Stimulated activated naive CD8-positive, alpha-beta T cell treated with anti-CD3 and anti-CD28 coated beads, Interleukin-15, Interleukin-2, amounts not matched to agents 100 U/mL and 50 U/mL, for 24 hours (primary cell): ENCODE data around the gene GALNT5.

ENCODE experiments used
- ATAC-seq: fragments of 150-1000 bp; cut with Tn5 transposase; one replicate; pipeline ENCODE4 v1.10.0; 2021
- DNase-seq: peaks from one replicate; pipeline ENCODE4 v3.0.0; 2021

Gene GALNT5

GRCh38 chr2:157292853-157293252 lies 35.3 kb downstream of the GALNT5 start:
- DNase-seq = no peak
- ATAC-seq = no peak

DNA sequence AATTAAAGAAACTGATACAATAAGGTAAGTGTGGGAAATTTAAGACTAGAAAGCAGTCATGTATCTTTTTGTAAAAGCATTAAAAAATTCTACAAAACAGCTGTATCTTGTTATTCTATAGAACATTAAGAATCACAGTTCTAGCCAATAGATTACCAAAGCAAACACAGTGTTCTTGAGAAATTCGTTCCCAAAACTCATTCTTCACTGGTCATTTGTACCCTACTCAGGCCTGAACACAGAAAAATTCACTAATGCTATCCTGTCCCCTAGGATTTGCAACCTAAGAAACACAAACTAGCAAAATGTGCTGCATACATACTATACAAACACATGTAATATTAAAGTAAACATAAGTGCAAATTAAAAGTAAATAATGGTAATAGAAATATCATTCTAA lies 39.0 kb downstream of the GALNT5 start:
- DNase-seq (no peak), ATAC-seq (no peak)

DNA sequence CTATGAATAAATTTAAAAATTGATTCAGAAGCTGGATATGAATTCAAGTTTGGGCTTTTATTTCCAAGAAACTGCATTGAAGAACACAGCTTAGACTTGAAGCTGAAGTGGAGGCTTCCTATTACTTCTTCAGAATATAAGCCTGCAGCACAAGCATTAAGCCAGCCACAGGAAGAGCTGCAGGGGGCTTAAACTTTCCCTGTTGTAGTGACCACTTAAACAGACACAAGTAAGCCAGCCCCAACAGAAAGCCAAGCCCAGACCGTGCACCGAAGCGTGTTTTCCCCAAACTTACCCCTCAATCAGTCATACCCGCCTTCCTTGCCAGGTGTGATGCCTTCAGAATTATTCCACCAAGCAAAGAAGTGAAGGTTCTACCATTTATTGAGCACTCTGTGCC lies 39.5 kb downstream of the GALNT5 start:
- ATAC-seq (no peak), DNase-seq (no peak)

GRCh38 chr2:157301307-157301706 lies 43.8 kb downstream of the GALNT5 start:
- DNase-seq (no peak), ATAC-seq (no peak)

DNA sequence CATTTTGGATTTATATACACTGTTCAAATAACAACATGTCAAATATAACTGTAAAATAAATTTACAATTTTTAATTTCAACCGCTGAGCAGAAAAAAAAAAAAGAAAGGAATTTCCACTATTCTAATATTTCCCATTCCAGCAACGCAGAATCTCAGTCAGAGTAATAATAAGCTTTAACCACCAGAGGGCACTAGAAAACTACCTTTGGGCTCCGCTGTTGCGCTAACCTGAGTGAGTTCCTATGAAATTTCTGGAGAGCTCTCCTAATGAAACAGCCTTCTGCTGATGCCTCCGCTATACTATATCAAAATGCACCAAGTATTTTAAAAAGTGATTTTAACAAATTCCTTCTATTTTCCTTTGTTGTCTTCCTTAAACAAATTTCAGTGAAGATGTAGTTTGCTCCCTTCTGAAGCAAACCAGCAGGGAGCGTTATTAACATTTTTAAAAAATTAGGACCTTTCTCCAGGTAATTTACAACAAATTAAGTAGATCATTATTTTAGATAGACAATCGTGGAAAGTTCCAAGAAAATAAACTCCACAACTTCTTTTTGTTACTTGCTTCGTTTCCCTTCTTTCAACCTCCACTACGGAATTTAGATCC lies 45.1 kb downstream of the GALNT5 start:
- ATAC-seq (peak; percentile 40), DNase-seq (no peak)

GRCh38 chr2:157303612-157304011 lies 46.1 kb downstream of the GALNT5 start:
- ATAC-seq = no peak
- no peak for DNase-seq

DNA sequence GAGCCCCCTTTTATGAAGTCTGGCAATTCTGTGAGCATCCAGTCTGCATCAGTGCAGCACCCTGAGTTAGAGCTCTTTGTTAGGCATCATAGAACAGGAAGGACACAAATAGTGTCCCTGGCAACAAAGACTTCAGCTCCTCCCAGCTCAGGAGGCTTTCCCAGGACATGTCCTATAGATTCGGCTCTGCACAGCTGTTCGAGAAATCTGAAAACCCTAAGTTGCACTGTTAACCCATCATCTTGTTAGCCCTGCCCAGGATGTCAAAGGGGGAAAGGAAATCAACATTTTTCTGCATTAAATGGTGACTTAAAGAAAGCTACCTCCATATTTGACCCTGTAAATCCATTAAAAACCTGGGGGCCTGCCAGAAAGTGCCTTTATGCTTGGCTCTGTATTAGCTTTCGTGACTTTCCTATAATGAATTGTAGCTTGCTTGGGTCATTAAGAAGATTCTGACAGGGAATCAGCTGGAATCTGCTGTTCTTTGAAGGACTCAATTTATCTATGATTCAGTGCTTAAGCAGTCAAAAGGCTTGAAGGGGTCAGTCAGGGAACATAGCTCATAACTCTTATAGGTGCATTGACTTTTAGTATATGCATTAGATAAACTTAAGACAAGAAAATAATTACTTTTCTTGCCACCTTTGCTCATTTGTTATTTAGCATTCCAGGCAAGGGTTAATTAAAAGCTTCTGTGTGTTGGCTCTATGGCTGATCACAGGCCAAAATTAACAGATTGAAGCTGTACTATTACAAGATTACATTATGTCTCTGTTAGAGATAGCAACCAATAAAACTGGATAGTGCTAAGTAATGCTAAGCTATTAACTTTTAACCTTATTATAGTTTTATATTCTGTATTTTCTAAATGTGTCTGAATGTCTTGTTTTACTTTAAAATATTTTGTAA lies 47.6 kb downstream of the GALNT5 start:
- ATAC-seq (no peak), DNase-seq (no peak)

DNA sequence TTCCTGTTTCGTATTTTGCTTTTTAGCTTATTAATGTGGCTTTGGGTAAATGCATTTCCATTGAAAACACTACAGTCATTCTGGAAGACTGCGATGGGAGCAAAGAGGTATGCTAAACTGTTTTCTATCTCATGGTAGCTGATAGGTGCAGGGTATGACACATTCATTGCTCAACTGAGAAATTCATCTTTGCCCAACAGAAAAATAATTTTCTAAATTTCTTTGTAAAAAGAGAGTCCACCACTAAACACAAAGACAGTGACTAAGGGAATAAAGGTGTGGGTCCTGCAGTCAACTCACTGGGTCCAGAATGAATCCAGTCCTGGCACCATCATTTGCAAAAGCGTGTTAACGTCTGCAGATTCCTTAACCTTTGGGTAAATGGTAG lies 48.2 kb downstream of the GALNT5 start:
- ATAC-seq = no peak
- DNase-seq = no peak

- no peak for DNase-seq
- no peak for ATAC-seq
Observed at GRCh38 chr2:157307021-157307420, 49.5 kb downstream of the GALNT5 start.

- DNase-seq = no peak
- no peak for ATAC-seq
Observed at GRCh38 chr2:157309878-157310277, 52.4 kb downstream of the GALNT5 start.

DNA sequence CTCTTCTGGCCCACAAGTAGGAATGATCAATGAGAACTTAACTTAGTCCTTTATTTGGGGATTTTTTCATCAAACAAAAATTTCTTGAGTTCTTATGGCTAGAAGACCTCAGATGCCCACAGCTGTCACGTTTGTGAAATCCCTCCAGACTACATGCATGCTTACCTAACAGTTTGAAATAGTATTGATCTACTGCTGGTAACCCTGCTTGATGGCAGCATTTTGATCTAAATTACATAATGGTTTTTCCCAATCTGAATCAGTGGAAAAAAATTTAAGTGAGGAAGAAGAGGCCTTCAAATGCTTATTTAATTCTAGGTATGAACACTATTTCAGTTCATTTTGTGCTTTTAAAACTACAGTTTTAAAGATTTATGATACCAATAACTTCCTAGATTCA lies 54.2 kb downstream of the GALNT5 start:
- ATAC-seq (no peak), DNase-seq (no peak)

- no peak for ATAC-seq
- no peak for DNase-seq
Observed at GRCh38 chr2:157312866-157313486, 55.5 kb downstream of the GALNT5 start.

DNA sequence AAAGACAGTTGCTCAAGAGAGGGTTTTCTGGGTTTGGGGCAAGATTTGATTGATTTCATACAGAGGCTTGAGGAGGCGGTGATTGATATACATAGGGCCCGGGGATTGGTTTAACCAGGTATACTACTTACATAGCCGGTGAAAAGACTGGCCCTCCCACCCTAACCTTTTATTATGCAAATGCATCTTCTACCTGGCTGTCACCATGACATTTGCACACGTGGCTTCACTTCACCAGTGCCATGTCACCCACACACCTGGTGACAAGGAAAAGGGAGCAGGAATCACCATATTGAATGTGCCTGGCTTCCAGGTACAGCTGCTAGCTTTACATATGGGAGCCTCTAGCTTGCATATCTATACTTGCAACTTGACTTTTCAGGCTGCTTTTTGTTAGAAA lies 58.4 kb downstream of the GALNT5 start:
- DNase-seq (no peak), ATAC-seq (no peak)

DNA sequence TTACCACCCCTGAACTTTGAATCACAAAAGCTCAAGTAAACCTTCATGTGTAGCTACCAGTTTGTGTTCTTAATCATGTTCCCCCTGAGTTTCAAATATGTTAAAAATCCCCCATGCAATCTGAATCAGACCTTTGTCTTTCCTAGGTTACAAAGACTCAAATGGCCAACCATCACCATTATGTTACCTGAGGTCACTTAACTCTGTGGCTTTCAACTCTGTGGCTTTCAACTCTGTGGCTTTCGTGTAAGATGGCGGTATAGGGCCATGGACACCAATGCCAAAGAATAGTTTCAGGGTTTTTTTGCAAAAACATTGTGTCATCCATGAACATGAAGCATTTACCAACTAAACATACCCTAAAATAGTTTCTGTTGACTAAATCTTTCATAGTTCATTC lies 61.4 kb downstream of the GALNT5 start:
- ATAC-seq = peak; percentile 23
- DNase-seq = no peak

GRCh38 chr2:157319795-157320194 lies 62.3 kb downstream of the GALNT5 start:
- DNase-seq (no peak), ATAC-seq (no peak)

- DNase-seq = no peak
- ATAC-seq = no peak
Observed at GRCh38 chr2:157320409-157320808, 62.9 kb downstream of the GALNT5 start.

GRCh38 chr2:157321466-157321865 lies 64.0 kb downstream of the GALNT5 start:
- DNase-seq = no peak
- ATAC-seq = no peak

GRCh38 chr2:157322432-157322831 lies 64.9 kb downstream of the GALNT5 start:
- no peak for DNase-seq
- no peak for ATAC-seq

- ATAC-seq = no peak
- DNase-seq = no peak
Observed at GRCh38 chr2:157324331-157324843, 66.9 kb downstream of the GALNT5 start.

- no peak for DNase-seq
- no peak for ATAC-seq
Observed at GRCh38 chr2:157325786-157326185, 68.3 kb downstream of the GALNT5 start, which contains the start of gene ERMN. ERMN (minus strand) TSS chr2:157325824; CDS start chr2:157325642, 182 bp downstream.

DNA sequence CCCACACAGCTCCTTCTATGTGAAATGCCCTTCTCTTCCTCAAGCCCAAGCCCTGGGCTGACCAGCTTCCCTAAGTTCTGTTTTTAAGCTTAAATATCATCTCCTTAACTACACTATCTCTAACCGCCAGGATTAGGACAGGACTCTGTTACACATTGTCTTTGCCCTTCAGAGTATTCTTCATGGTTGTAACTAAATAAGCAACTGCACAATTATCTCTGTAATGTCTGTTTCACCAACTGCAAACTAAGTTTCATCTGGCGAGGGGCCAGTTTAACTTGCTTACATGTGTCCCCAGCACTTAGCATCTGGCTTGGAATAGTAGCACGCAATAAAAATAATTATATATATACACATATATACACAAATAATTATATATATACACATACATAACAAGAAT lies 69.2 kb downstream of the GALNT5 start:
- ATAC-seq (no peak), DNase-seq (no peak)

DNA sequence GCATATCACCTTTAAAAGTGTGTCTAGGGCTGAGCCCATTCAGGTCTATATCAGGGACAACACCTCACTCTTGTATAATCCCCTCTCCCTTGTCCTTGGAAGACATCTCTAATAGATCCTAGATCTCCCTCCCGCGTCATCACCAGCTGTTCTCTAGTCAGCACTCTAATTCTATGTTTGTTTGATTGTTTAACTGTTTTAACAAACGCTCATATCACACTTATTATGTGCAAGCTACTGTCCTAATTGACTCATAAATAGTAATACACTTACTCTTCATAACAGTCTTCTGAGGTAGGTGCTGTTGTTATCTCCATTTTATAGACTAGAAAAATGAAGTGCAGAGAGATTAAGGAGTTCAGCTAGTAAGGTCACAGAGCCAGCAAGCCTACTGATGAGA lies 69.7 kb downstream of the GALNT5 start:
- DNase-seq (no peak), ATAC-seq (peak; percentile 11)
